Measurements from ENCODE around the gene GUCA1A.
"Not testable (repeated sequence)": the region's sequence is repeated elsewhere in the genome, so short reads cannot be mapped to it uniquely, and the experiment has no call there.

DNA sequence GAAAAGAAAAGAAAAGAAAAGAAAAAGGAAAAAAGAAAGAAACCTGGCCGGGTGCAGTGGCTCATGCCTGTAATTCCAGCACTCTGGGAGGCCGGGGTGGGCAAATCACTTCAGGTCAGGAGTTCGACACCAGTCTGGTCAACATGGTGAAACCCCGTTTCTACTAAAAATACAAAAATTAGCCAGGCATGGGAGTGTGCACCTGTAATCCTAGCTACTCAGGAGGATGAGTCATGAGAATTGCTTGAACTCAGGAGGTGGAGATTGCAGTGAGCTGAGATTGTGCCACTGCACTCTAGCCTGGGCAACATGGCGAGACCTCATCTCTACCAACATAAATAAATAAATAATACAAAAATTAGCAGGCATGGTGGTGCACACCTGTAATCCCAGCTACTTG lies 19.2 kb downstream of the GUCA1A start:
- TF ChIP-seq YY1 (IDR thresholded peaks at IDR 0.05; ENCODE audit: insufficient read depth, insufficient read length); ZNF274 (IDR thresholded peaks at IDR 0.05; ENCODE audit: low read depth, low read length); SUZ12 (IDR thresholded peaks at IDR 0.05; ENCODE audit: extremely low read depth, insufficient read depth, insufficient read length): not testable (repeated sequence)

Measured in NT2/D1 (cell line).